ENCODE results near the gene DOK3. TPM values are rescaled to one million over a fixed set of nuclear protein-coding genes. Genes with fewer than 3 reads are reported as not detected.

Gene DOK3
- total RNA-seq, 1 experiment from 2014 or later: 8.0 TPM

DNA sequence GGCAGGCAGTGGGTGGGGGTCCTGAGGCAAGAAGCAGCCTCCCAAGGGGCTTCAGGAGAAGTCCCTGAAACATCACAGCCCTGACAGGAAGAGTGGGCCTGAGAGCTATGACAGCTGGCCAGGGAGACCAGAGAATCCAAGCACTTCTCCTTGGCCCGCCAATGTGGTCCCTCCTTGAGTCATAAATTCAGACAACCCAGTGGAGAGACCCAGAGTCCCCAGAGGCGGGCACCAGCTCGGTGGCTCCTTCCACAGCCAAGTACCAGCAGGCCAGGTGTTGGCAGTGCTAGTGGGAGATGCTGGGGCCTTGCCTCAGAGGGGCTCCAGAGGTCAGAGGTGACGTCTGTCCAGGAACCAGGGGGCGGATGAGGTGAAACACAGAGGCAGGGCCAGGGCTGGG, 1.6 kb upstream of the DOK3 start (continued):
- TF ChIP-seq CEBPB (IDR thresholded peaks at IDR 0.05; ENCODE audit: low read depth): no peak
- TF ChIP-seq ZFX (IDR thresholded peaks at IDR 0.05): no peak
- no peak for TF ChIP-seq EZH2phosphoT487 (IDR thresholded peaks at IDR 0.05; ENCODE audit: borderline replicate concordance)
- no peak for TF ChIP-seq ELF1 (IDR thresholded peaks at IDR 0.05; ENCODE audit: borderline replicate concordance, low read depth)
- TF ChIP-seq, protein P1, sequence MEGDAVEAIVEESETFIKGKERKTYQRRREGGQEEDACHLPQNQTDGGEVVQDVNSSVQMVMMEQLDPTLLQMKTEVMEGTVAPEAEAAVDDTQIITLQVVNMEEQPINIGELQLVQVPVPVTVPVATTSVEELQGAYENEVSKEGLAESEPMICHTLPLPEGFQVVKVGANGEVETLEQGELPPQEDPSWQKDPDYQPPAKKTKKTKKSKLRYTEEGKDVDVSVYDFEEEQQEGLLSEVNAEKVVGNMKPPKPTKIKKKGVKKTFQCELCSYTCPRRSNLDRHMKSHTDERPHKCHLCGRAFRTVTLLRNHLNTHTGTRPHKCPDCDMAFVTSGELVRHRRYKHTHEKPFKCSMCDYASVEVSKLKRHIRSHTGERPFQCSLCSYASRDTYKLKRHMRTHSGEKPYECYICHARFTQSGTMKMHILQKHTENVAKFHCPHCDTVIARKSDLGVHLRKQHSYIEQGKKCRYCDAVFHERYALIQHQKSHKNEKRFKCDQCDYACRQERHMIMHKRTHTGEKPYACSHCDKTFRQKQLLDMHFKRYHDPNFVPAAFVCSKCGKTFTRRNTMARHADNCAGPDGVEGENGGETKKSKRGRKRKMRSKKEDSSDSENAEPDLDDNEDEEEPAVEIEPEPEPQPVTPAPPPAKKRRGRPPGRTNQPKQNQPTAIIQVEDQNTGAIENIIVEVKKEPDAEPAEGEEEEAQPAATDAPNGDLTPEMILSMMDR (IDR thresholded peaks at IDR 0.05 in 2 of 3, conservative IDR thresholded peaks at IDR 0.05 in 1 of 3; ENCODE audit: borderline replicate concordance in 1 of 3, insufficient read depth in 1 of 3, low read depth in 2 of 3, low read length in 2 of 3): no peak
- no peak for TF ChIP-seq RAD21 (IDR thresholded peaks at IDR 0.05; ENCODE audit: low read depth)
- TF ChIP-seq JUND (IDR thresholded peaks at IDR 0.05): no peak
- TF ChIP-seq, protein P2, sequence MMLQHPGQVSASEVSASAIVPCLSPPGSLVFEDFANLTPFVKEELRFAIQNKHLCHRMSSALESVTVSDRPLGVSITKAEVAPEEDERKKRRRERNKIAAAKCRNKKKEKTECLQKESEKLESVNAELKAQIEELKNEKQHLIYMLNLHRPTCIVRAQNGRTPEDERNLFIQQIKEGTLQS (IDR thresholded peaks at IDR 0.05): no peak
- no peak for TF ChIP-seq FOSL1 (IDR thresholded peaks at IDR 0.05; ENCODE audit: low read depth)

DNA sequence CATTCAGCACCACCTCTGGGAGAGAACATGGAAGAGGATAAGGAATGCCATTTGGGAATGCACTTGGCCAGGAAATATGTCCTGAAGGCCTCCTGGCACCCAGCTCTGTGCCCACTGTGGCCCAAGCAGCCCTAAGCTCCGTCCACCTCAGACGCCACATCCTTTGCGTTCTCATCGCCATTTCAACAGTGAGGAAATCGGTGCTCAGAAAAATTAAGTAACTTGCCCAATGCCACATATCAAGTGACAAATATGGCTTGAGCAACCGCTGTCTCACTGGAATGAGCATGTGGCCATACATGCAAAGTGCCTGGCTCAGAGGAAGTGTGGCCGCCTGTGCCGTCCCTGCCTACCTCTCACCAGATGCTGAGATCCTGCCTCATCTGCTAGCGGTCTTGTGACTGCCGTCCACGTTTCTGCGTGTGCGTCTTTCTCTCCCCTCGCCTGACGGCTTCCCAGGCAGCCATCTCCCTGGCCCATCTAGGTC, 984 bp upstream of the DOK3 start:
- ChIA-PET CTCF (no interaction called here), POLR2A (no interaction called here), RAD21 (ENCODE audit: low non-redundant PET in 1 of 2, low total read pairs in 2 of 2, uncharacterized antibody in 2 of 2, unreplicated experiment in 2 of 2) (no interaction called here)
- intact Hi-C loops (cut with micrococcal nuclease): no loop called here
- Histone ChIP-seq H2AFZ (ENCODE audit: low read depth, low read length, poor library complexity, severe bottlenecking) (no peak overlapping the region), H3K4me1 (ENCODE audit: control insufficient read depth in 1 of 2, insufficient read depth in 2 of 2, low read length in 2 of 2) (peaks cover under 1 to 7% of the 10 kb centered on the region in 2 experiments; a peak in 3 of 4 replicates), H3K27me3 (ENCODE audit: insufficient read depth, low read length) (no peaks in the 10 kb centered on the region), H4K20me1 (ENCODE audit: insufficient read depth) (no peaks in the 10 kb centered on the region), H3K27ac (ENCODE audit: low read depth, low read length) (no peak overlapping the region), H3K79me2 (ENCODE audit: insufficient read depth, low read length) (peaks cover 14% of the 10 kb centered on the region), H3K4me3 (replicated peaks in 1 of 2; ENCODE audit: low read depth in 1 of 2, low read length in 2 of 2) (no peak overlapping the region), H3K4me2 (ENCODE audit: low read length) (no peak overlapping the region), H3K9me3 (ENCODE audit: control insufficient read depth in 1 of 2, insufficient read depth in 1 of 2, low read depth in 1 of 2, low read length in 2 of 2) (no peaks in the 10 kb centered on the region), H3K36me3 (ENCODE audit: control insufficient read depth in 1 of 2, insufficient read depth in 2 of 2, low read length in 2 of 2) (peaks cover 27 to 50% of the 10 kb centered on the region in 2 experiments; a peak in 3 of 4 replicates), H3K9me2 (ENCODE audit: insufficient read depth) (no peaks in the 10 kb centered on the region), H3K9ac (ENCODE audit: low read length) (no peak overlapping the region)
- no peak for DNase-seq (ENCODE audit: low read depth, low spot score)
- no peak for ATAC-seq
- TF ChIP-seq, protein P1 (IDR thresholded peaks at IDR 0.05 in 2 of 3, conservative IDR thresholded peaks at IDR 0.05 in 1 of 3; ENCODE audit: borderline replicate concordance in 1 of 3, insufficient read depth in 1 of 3, low read depth in 2 of 3, low read length in 2 of 3): no peak
- no peak for TF ChIP-seq POLR2AphosphoS5 (IDR thresholded peaks at IDR 0.05; ENCODE audit: low read depth, low read length)
- BruUV-seq (replicated peaks): no TSS peak
